ENCODE results near the gene LCN2.

LCN2 gene

GRCh38 chr9:128155736-128156500, 6.7 kb downstream of the LCN2 start:
- Histone ChIP-seq H3K9me3 (ENCODE audit: insufficient read depth, low read length) (no peaks in the 10 kb centered on the region), H3K27ac (ENCODE audit: low read depth, low read length) (no peak overlapping the region), H3F3A (ENCODE audit: insufficient read depth) (no peaks in the 10 kb centered on the region), H3K27me3 (ENCODE audit: low read length) (no peaks in the 10 kb centered on the region), H3K4me3 (ENCODE audit: insufficient read depth, low read length, poor library complexity, severe bottlenecking) (no peak overlapping the region), H2AFZ (ENCODE audit: low read depth, low read length, severe bottlenecking) (no peak overlapping the region), H3K9me2 (replicated peaks; ENCODE audit: insufficient read depth, low read length) (no peaks in the 10 kb centered on the region), H4K20me1 (ENCODE audit: low read depth, low read length) (no peaks in the 10 kb centered on the region), H3K79me2 (ENCODE audit: insufficient read depth, low read length) (no peaks in the 10 kb centered on the region), H3K36me3 (ENCODE audit: low read length) (no peaks in the 10 kb centered on the region), H3K9ac (ENCODE audit: low read length) (no peak overlapping the region), H3K4me2 (ENCODE audit: low read depth, low read length, poor library complexity, severe bottlenecking) (no peak overlapping the region)
- TF ChIP-seq EZH2phosphoT487 (conservative IDR thresholded peaks at IDR 0.05; ENCODE audit: low read length) (no peak), CTCF (IDR thresholded peaks at IDR 0.05; ENCODE audit: insufficient read depth, low read length, poor library complexity, severe bottlenecking) (no peak)

DNA sequence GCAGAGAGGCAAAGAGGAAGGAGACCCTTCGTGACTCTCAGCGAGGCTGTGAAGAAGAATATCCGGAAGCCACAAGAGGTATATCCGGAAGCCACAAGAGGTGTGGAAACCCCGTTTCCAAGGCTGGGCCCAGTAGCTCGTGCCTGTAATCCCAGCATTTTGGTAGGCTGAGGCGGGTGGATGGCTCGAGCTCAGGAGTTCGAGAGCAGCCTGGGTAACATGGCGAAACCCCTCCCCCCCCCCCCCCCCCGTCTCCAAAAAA, 10.2 kb downstream of the LCN2 start:
- Histone ChIP-seq H3F3A (ENCODE audit: insufficient read depth) (no peaks in the 10 kb centered on the region), H3K9me2 (replicated peaks; ENCODE audit: insufficient read depth, low read length) (no peaks in the 10 kb centered on the region), H2AFZ (ENCODE audit: low read depth, low read length, severe bottlenecking) (peak overlapping the region; percentile 98), H3K4me2 (ENCODE audit: low read depth, low read length, poor library complexity, severe bottlenecking) (peak overlapping the region; percentile 69), H3K9me3 (ENCODE audit: insufficient read depth, low read length) (no peaks in the 10 kb centered on the region), H3K79me2 (ENCODE audit: insufficient read depth, low read length) (no peaks in the 10 kb centered on the region), H3K9ac (ENCODE audit: low read length) (peak overlapping the region; percentile 86), H4K20me1 (ENCODE audit: low read depth, low read length) (no peaks in the 10 kb centered on the region), H3K27ac (ENCODE audit: low read depth, low read length) (no peak overlapping the region), H3K36me3 (ENCODE audit: low read length) (no peaks in the 10 kb centered on the region), H3K4me3 (ENCODE audit: insufficient read depth, low read length, poor library complexity, severe bottlenecking) (peak overlapping the region; percentile 65), H3K27me3 (ENCODE audit: low read length) (no peaks in the 10 kb centered on the region)
- TF ChIP-seq EZH2phosphoT487 (conservative IDR thresholded peaks at IDR 0.05; ENCODE audit: low read length) (no peak), CTCF (IDR thresholded peaks at IDR 0.05; ENCODE audit: insufficient read depth, low read length, poor library complexity, severe bottlenecking) (no peak)

DNA sequence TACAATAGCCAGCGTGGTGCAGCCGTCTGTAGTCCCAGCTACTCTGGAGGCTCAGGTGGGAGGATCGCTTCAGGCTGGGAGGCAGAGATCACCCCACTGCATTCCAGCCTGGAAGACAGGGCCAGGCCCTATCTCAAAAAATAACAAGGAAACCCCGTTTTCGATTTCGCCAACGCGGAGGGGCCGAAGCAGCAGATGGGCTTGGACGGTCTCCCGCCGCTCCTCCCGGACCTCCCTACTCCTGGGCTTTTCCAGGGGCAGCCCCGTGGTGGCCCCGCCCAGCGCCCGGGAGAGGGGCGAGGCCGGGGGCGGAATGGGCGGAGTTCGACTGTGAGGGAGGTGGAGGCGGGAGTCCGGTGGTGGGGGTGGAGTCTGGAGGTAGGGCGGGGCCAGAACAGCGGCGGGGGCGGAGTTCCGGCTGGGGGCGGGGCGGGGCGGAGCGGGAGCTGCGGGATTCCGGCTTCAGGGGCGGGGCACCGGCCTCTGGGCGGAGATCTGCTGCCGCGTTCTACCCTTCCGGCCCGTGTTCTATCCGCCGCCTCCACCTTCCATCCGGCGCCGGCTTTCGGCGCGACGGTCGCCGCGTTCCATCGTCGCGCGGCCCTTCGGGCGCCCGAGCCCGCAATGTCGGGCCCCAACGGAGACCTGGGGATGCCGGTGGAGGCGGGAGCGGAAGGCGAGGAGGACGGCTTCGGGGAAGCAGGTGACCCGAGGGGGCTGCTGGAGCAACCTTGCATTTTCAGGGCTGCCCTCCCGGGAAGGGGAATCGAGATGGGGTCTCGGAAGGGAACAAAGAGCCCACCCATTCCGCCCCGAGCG, 10.7 kb downstream of the LCN2 start, which contains the start of gene BBLN:
BBLN (plus strand) TSS at position 482 of the 819 bp plus-strand sequence; CDS start at position 625, 143 bp downstream.
- no peaks in the 10 kb centered on the region for H3K36me3 ChIP-seq (ENCODE audit: low read length)
- H3K4me3 ChIP-seq (ENCODE audit: insufficient read depth, low read length, poor library complexity, severe bottlenecking) = peak within 1 kb of the TSS; percentile 90
- no peaks in the 10 kb centered on the region for H3K27me3 ChIP-seq (ENCODE audit: low read length)
- H3K9ac ChIP-seq (ENCODE audit: low read length) = peak within 1 kb of the TSS; percentile 86
- no peaks in the 10 kb centered on the region for H3K79me2 ChIP-seq (ENCODE audit: insufficient read depth, low read length)
- no peaks in the 10 kb centered on the region for H3K9me2 ChIP-seq (replicated peaks; ENCODE audit: insufficient read depth, low read length)
- no peaks in the 10 kb centered on the region for H3K9me3 ChIP-seq (ENCODE audit: insufficient read depth, low read length)
- no peaks in the 10 kb centered on the region for H3F3A ChIP-seq (ENCODE audit: insufficient read depth)
- H3K27ac ChIP-seq (ENCODE audit: low read depth, low read length) = peak within 1 kb of the TSS; percentile 34
- peak within 1 kb of the TSS; percentile 69 for H3K4me2 ChIP-seq (ENCODE audit: low read depth, low read length, poor library complexity, severe bottlenecking)
- no peaks in the 10 kb centered on the region for H4K20me1 ChIP-seq (ENCODE audit: low read depth, low read length)
- peak within 1 kb of the TSS; percentile 98 for H2AFZ ChIP-seq (ENCODE audit: low read depth, low read length, severe bottlenecking)
- no peak for TF ChIP-seq CTCF (IDR thresholded peaks at IDR 0.05; ENCODE audit: insufficient read depth, low read length, poor library complexity, severe bottlenecking)
- no peak for TF ChIP-seq EZH2phosphoT487 (conservative IDR thresholded peaks at IDR 0.05; ENCODE audit: low read length)
